Activated gamma-delta T cell treated with anti-CD3 and anti-CD28 coated beads, Interleukin-2, amount 50 U/mL, for 16 hours (primary cell): ENCODE results near the gene SPEF1.

Experiments used
- DNase-seq: peaks from one replicate; pipeline ENCODE4 v3.0.0-alpha.2; 2020; ENCODE audit warnings: low read depth

The SPEF1 gene

DNA sequence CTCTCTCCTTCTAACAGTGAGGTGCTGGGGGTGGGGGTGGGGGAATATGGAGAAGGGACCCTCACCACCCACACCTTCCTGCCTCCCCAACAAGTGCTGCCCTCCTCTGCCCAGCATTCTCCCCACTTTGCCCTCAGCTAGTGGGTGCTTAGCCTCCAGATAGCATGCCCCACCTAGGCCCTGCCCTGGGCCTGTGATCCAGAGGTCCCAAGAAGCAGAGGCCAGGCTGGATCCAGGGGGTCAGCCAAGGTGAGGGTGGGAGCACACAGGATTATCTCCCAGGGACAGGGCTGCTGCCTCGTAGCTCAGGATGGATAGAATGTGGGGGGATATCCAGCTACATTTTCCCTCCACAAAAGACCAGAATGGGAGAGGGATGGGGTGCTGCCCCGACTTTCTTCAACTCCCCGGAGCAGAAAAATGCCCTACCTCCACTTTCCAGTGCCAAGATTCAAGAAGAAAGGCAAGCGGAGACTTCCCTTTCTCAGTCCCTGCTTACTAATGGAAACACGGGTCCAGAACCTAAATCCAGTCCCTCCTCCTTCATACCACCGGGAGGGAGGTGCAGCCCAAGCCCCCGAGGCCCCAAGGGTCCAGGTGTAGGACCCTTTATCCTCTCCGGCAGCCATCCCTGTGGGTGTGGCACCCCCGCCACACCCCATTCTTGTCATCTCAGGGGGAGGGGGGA lies 14.7 kb downstream of the SPEF1 start:
- DNase-seq, result no peak

DNA sequence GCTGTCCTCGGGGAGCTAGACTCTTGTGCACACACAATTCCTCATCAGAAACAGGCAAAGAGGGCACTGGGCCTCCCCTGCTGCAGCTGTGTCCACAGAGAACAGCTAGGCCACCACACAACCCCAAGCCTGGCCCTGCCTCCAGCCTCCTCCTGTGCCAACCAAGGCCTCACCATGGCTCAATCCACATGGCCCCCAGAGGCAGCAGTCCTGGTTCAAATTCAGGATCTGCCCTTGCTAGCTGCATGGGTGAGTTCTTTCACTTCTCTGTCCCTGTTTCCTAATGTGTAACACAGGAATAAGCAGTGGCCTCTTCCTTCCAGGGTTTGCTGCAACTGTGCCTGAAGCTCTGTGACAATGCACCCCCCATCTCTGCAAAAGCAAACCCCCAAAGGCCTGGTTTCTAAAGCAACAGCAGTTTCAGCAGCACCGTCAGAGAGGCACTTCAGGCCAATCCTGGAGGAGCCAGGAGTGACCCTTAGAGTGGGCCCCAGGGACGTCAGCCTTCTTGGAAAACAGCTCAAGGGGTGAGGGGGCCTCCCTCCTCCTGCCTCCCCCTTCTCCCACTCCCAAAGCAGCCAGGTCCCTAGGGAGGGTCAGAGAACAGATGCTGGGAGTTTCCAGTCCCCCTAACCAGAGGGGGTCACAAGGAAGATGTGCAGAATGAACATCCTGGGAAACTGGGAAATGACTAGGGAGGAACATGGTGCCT lies 15.9 kb downstream of the SPEF1 start:
- no peak for DNase-seq

GRCh38 chr20:3764659-3765058 lies 16.6 kb downstream of the SPEF1 start:
- no peak for DNase-seq

DNA sequence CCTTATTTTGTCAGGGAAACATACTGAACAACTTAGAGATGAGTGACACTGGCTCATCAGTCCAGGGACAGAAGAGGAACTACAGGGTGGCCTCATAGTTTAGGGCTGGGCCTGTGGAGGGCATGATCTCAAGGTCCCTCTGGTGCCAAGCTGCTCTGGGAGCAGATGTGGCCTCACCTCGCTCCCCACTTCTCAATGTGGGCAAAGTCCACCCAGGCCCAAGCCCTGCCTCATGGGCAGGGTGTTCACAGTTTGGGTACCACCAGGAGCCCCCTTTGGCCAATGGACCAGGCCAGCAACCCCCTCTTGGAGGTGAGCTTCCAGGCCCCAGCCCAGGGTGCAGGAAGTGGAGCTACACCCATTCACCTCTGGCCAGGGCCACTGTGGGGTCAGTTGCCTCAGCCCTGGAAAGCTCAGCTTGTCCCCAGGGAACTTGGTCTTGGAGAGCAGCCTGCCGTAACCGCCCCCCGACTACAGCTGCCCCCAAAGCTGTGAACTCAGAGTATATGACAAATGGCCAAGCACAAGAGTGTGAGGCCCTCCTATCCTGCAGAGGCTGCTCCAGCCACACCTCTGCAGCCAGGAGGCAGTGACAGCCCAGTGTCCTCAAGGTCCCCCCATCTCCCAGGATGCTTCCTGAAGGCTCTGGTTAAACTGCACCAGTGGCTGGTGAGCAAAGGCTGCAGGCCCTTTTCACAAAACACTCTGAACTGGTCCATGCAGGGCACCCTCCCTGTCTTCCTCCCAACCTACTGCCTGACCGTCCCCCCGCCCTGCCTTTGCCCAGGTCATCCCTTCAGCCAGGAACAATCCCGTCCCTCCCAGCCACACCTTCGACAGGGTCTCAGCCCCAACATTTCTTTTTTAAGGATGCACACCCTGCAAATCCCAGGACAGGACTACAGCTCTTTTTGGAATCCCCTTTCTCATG lies 17.3 kb downstream of the SPEF1 start:
- no peak for DNase-seq

GRCh38 chr20:3760655-3761348 lies 20.4 kb downstream of the SPEF1 start:
- DNase-seq, result no peak

DNA sequence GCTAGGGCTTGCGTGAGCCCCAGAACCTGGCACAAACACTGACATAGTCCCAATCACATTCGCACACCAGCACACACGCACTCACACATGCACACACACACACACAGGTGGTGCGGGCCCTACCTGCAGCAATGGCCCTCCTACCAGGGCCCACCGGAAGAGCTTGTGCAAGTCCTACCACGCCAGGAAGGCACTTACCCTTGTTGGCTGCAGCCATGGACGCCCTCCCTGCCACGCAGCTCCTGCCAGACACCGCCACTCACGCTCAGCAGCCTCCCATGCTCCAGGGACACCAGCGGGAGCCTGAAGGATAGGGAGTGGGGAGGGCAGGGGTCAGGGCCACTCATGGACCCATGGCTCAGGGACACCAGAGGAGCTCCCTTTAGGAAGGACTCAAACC lies 21.4 kb downstream of the SPEF1 start:
- DNase-seq, result no peak

DNA sequence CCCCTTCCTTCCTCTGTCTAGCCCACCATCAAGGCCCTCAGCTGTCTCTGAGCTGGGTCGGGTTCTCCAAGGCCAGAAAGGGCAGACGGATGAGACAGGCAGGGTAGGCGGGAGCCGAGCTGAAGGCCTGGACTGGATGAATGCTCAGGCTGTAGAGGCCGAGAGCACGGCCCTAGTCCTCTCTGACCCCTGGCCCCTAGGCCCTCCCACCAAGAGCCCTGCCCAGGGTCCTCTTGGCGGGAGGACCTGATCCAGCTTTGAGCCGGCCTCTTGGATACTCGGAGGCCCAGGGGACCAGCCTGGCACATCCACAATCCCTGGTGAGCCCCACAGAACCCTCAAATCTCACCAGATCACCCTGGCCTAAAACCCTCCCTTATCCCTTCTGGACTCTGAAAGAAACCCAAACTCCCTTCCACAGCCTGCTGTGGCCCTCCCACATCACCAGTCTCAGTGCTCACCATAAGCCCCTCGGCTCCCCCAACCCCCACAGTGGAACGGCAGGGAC lies 21.9 kb downstream of the SPEF1 start:
- no peak for DNase-seq

DNA sequence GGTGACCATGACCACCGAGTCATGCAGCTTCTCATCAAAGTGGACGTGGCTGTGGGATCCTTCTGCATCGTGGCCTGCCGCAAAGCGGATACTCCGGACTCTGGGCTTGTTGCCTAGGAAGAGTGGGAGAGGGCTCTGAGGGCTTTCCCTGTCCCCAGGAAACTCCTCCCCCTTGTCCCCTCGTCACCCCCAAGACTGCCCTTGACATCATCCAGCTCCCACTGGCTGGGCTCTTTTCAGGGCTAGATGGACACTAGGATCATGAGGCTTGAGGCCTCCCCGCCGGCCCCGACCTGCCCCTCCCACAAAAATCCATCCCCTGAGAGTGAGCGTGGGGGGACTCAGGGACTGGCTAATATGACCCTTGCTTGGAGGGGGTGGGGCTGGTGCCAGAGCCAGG lies 22.7 kb downstream of the SPEF1 start:
- no peak for DNase-seq

GRCh38 chr20:3757268-3757667 lies 24.0 kb downstream of the SPEF1 start:
- no peak for DNase-seq

DNA sequence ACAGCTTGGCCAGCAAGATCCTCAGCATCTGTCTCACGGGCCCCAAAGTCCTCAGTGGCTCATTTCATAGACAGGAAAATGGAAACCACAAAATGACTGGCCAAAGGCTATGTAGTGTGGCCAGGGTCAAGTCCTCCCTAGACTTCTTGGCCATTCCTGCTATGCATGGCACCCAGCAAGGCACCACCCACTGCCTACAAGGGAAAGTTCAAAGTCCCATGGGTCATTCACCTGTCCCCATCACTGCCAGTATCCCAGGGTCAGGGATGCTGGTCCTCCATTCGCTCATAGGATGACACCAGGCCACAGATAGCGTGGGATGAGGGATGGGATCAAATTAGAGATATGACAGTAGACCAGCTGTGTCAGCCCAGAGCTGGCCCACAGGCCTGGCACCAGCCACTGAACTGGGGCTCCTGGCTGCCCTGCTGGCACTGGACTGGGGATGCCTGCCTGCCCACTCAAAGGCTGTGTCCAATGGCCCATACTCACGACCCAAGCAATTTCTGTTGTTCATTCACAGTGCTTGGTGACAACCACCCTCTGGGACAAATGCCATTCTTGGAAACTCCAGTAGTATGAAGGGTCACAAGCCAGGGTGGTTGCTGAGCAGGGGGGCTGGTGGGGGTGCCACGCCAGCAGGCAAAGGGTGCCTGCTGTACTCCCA lies 25.3 kb downstream of the SPEF1 start:
- DNase-seq, result no peak

- DNase-seq, result no peak
Observed at GRCh38 chr20:3755269-3755668, 26.0 kb downstream of the SPEF1 start.

DNA sequence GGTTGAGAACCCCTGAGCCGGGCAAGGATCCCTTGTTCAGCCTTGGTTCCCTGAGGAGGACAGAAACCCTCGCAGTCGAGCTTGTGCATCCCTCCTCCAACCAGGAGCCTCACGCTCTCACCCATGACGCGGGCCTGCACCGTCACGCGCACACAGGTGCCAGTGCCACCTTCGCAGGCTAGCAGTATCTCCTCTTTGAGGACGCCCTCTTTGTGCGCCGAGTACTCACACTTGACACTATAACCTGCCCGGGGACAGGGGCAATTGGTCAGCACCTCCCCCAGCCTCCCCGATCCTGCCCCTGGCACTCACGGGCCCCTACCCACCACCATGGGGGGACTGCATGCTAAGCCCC lies 27.0 kb downstream of the SPEF1 start:
- DNase-seq, result no peak

- no peak for DNase-seq
Observed at GRCh38 chr20:3753501-3754275, 27.6 kb downstream of the SPEF1 start.

DNA sequence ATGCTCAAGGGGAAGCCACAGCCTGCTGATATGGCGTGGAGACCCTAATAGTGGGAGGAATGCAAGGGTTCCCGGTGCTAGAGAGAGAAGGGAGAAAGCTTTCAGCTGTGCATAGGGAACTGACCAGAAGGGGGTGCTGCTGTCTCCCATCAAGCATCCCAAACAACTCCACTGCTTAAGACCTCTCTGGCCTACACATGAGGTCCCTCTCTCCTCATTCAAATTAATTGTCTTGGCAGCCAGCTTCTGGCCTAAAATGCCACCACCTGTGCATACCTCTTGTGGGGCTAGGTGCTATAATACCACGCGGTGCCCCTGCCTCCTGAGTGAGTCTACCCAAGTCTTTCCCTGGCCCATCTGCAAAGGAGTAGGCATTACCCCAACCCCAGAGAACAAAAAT lies 28.1 kb downstream of the SPEF1 start:
- DNase-seq, result peak; percentile 25

- no peak for DNase-seq
Observed at GRCh38 chr20:3752386-3752759, 28.9 kb downstream of the SPEF1 start.

DNA sequence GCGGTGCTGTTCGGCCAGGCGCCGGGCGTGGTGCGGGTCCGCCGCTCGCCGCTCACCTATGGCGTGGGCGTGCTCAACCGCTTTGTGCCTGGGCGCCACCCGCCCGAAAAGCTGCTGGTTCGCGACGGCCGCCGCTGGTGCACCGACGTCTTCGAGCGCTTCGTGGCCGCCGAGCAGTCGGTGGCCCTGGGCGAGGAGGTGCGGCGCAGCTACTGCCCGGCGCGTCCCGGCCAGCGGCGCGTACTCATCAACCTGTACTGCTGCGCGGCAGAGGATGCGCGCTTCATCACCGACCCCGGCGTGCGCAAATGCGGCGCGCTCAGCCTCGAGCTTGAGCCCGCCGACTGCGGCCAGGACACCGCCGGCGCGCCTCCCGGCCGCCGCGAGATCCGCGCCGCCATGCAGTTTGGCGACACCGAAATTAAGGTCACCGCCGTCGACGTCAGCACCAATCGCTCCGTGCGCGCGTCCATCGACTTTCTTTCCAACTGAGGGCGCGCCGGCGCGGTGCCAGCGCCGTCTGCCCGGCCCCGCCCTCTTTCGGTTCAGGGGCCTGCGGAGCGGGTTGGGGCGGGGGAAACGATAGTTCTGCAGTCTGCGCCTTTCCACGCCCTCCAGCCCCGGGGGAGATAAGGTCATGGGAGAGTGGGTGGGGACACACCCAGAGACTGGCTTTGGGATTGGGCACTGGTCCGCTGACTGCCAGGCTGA lies 29.4 kb downstream of the SPEF1 start:
- no peak for DNase-seq

DNA sequence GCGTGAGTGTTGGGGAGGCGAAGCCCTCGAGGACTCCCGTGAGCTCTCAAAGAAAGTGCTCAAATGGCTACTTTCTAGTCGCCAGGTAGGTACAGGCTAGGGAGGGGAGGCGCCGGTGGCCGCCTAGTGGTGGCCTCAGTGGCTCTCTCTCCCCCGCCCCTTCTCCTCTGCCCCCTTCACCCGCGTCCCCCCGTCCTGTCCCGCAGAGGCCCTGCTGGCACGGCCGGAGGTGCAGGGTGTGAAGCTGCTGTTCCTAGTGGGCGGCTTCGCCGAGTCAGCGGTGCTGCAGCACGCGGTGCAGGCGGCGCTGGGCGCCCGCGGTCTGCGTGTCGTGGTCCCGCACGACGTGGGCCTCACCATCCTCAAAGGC lies 30.0 kb downstream of the SPEF1 start:
- no peak for DNase-seq

- no peak for DNase-seq
Observed at GRCh38 chr20:3749689-3750531, 31.3 kb downstream of the SPEF1 start.

DNA sequence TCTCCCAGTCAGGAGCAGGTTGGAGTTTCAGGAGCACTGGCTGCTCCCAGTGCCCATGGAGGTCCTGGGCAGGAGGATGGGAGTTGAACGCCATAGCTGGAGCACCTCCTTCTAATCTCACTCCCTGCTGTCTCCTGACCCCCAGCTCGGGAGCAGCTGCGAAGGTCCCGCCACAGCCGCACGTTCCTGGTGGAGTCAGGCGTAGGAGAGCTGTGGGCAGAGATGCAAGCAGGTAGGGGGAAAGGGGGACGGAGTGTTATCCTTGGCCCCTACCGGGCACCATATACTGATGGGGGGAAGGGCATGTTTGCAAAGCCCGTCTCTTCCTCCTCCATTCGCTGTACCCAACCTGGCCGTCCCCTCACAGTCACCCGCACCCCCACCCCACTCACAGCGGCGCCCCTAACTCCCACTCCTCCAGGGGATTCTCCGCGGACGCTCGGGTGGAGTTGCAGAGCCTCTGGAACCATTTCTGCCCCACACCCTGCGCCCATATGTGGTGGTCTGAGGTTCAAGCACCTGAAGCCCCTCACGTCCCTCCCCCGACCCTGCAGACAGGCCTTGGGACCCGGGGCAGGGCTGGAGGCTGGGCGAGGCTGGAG lies 32.1 kb downstream of the SPEF1 start:
- no peak for DNase-seq
